GM18858 (cell line): Measurements from ENCODE around the gene EIF4G2.
"Not testable (repeated sequence)": the region's sequence is repeated elsewhere in the genome, so short reads cannot be mapped to it uniquely, and the experiment has no call there.

Experiments used
- ATAC-seq: cut with Tn5 transposase; IDR thresholded peaks from one replicate; pipeline ENCODE4 v1.9.1; 2021; ENCODE audit not compliant: unreplicated experiment

Gene EIF4G2

DNA sequence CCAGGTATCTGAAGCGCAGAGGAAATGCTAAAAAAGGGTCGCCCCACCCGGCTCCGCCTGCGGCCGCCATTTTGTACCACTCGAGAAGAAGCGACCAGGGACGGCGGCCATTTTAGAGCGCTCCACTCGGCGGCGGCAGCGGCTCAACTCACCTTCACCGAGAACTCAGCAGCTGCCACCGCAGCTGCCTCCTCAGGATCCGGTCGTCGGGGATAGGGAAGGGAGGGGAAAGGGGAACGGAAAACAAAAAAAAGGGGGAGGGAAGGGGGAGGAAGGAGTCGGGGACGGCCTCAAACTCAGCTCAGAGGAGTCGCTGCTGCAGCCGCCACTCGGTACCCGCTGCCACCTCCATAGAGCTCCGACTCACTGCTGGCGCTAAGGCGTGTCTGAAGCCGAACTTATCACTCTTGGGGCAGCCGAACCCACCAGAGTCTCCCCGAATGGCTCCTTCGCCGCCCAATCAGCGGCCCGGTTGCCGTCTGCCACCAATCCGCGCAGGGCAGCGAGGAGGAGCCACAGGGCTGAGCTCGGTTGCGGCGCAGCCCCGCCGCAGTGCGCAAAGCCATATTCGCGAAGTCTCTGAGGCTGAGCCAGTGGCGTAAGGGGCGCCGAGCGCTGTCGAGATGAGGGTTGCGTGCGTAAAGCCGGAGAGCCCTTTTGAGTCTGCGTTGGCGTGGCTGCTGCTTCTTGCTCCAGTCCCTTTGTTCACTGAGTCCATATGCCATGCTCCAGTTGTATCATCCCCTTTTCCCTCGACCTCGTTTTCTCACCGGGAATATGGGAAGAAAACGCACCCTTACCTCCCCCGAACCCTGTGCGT lies at the start of gene EIF4G2:
Gene EIF4G2 (minus strand): TSS at position 374 of the 820 bp plus-strand sequence.
- peak; percentile 82 for ATAC-seq

DNA sequence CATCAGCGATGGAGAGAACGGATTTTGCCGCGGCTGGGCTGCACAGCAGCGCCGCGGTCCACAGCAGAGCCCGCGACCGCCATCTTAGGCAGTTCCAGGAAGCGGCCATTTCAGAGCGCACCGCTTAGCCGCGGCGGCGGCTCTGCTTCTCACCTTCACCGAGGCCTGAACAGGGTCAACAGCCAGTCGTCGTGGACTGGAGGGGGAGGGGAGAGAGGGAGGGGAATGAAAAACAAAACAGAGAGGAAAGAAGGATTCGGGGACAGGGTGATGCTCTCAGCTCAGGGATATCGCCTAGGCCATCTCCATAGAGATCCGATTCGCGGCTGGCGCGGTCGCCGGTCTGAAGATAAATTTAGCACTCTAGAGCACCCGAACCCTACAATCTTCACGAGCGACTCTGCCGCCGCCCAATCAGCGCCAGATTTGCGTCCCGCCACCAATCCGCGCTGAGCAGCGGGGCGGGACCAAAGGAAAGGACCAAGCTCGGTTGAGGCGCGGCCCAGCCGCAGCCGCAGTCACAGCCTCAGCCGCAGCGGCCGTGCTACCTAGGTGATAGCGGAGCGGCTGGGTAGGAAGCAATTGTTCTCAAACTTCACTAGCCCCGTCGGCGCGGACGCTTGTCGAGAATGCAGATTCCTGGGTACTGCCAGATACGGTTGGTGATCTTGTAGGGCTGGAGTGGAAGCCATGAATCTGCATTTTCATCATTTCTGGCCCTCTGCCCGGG lies 49.1 kb upstream of the EIF4G2 start, which contains the start of gene ZBED5:
Gene ZBED5 (minus strand): TSS at position 345 of the 730 bp plus-strand sequence. CDS start 3,108 bp downstream, outside the sequence.
- ATAC-seq, result peak; percentile 85

DNA sequence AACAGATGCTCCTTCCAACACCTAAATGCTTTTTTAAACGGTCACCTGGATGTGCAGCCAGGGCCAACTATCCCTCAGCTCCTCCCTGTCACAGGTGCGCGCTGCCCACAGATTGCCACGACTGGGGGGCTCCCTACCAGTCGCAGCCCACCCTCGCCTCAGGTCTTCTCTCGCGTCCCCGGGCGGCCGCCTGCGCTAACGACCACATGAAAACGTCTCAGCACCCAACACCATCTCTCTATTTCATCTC lies 48.7 kb upstream of the EIF4G2 start:
- ATAC-seq, result no peak

DNA sequence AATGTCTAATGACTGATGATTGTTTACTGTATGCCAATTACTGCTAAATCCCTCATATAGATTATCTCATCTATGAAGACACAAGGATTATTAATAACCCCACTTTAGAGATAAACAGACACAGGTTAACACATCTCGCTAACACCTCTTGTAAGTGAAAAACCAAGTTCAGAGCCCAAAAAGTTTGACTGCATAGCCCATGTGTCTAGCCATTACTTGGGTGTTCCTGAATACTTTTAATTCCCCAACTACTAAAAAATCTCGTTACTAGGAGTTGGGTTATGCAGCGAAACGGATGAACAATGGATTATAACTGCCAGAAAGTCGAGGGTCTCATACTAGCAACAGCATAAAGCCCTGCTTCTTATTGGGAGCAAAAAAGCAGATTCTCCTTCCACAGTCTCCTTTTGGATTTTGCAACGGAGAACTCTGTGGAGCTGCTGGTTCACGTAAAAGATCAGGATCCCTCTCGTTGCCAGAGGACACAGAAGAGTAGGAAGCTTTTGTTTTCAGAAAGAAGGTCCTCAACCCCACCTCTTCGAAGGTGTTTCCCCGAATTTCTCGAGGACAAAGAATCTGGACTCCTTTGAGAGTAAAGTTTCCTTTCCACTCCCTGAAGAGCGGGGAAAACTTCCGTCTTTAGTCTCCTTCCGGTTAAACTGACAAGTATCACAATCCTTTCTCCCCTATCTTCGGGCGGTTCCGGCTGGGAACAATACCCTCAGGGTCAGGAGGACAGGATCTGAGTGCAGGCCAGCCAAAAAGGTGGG lies 48.1 kb upstream of the EIF4G2 start:
- no peak for ATAC-seq

DNA sequence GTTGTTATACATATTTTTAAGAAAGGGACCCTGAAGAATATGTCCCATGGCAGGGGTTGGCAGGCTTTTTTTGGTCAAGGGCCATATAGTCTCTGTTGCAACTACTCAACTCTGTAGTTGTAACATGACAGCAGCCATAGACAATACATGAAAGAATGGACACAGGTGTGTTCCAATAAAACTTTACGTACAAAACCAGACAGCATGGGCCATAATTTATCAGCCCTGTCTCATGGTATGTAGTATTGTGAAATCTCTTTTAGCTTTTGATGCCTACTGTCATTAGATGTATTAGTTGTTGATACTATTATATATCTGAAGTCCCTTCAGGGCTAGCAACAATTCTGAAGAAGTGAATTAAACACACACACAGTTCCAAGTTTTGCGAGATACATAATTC lies 46.6 kb upstream of the EIF4G2 start:
- no peak for ATAC-seq

DNA sequence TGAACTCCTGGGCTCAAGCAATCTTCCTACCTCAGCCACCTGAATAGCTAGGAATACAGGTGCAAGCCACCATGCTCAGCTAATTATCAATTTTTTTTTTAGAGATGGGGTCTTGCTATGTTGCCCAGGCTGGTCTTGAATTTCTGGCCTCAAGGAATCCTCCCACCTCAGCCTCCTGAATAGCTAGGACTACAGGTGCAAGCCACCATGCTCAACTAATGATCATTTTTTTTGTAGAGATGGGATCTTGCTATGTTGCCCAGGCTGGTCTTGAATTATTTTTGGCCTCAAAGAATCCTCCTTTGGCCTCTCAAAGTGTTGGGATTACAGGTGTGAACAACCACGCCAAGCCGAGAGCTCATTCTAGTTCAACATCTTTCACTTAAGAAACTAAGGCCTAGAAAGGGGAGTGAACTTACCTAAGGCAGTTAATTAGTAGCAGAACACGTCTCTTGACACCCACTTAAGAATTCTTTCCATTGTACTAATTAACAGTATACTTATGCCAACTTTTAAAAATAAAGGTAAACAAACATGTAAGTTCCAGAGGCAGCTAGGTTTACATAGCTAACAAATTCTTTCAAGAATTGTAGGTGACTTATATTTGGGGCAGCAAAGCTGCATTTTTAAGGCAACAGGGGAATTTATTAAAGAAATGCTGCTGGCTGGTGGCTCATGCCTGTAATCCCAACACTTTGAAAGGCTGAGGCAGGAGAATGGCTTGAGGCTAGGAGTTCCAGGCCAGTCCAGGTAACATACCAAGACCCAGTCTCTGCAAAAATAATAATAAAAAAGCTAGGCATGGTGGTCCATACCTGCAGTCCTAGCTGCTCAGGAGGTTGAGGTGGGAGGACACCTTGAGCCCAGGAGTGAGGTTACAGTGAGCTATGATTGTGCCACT lies 39.5 kb upstream of the EIF4G2 start:
- no peak for ATAC-seq

DNA sequence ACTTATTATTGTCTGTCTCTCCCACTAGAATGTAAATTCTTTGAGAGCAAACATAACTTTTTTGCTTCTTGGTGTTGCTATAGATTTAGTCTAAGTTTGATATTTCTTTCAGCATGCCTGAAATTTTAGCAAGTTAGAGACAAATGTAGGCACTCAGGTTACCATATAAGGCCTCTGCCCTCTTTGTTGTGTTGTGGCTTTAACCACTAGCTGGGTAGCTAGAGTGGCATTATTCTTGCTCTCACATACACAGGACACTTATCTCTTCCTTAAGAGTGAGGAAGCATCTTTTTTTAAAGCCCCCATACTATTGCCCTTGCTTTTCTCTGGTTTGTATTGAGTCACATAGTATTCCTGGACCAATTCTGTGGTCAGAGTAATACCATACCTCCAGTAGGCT lies 37.9 kb upstream of the EIF4G2 start:
- ATAC-seq, result no peak

DNA sequence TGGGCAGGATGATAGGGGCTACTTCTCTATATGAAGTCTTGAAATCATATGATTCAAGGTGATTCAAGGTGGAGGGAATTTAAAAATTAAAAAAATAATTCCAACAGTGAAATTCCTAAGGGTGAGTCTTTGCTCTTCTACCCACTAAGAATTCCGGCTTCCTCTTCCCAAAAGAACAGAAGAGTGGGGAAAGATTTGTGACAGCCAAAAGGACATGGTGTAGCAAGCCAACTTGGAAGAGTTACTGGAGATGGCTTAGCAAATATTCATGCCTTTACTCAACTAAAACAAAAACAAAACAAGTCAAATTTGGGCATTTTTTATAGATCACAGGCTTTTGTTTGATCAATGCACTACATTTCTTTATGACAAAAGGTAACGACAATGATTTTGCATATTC lies 36.9 kb upstream of the EIF4G2 start:
- ATAC-seq, result no peak

DNA sequence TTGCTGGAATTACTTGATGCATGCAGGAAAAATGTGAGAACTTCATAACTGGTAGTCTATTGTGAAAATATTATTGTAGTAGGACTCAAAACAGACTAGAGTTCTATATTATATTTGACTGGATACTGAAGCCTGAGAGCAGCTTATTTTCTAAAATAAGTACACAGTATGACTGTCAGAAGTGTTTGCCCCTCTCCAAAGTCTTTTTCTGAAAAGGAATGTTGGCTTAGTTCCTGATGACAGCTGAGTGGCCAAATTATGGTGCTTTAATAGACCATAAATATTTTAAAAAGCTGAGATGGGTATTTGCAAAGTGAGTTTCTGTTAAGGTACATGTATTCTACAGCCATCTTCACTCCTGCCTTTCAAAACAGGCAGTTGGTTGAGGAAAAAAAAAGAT lies 36.1 kb upstream of the EIF4G2 start:
- ATAC-seq, result no peak

DNA sequence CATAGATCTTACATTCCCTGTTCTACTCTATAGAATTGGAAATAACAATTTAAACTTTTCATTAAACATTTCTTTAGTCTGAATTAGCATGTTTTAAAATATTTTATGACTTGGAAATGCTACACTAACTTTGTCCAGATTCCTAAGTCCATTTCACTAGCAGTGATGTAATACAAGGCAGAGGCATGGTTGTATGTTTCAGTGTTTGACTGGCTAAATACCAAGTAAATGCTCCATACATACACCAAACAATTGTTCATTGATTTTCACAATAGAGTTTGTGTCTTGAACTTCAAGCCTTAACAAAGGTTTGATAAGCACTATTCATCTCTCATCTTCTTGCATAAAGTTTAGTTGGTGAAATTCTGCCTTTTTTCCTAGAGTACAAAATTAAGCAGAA lies 35.6 kb upstream of the EIF4G2 start:
- ATAC-seq, result no peak

DNA sequence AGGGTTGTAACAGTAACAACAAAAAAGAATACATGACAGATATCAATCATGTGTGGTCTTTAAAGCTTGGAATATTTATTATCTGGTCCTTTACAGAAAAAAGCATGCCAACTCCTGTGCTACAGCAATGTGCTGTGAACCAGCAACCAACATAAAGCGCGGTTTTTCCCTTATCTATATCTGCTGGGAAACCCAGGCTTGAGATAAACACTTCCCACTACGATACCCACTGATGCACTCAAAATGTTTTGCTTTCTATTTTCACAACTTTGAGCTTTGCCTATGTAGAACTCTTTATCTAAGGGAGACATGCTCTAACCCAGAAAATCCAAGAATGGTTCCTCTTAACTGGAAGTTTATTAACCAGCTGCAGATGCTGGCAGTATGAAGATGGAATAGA lies 30.2 kb upstream of the EIF4G2 start:
- ATAC-seq, result no peak

DNA sequence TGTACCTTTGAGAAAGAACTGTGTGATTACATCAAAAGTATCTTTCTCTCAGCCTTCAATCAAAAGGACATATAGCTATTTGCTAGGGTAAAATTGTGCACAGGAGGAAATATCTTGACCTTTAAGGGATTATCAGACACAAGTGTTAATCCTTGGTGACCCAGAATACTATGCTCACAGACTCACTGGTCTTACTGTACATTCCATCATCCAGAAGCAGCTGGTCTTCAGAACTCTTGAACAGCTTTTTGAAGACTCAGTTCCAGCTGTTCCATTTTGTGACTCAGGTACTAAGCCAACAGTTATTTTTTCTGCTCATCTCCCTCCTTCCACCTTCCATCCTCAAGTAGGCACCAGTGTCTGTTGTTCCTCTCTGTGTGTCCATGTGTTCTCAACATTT lies 29.4 kb upstream of the EIF4G2 start:
- no peak for ATAC-seq

DNA sequence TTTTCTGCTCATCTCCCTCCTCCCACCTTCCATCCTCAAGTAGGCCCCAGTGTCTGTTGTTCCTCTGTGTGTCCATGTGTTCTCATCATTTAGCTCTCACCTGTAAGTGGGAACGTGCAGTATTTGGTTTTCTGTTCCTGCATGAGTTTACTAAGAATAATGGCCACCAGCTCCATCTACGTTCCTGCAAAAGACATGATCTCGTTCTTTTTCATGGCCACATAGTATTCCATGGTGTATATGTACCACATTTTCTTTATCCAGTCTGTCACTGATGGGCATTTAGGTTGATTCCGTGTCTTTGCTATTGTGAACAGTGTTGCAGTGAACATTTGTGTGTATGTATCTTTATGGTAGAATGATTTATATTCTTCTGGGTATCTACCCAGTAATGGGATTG lies 28.2 kb upstream of the EIF4G2 start:
- not testable (repeated sequence) for ATAC-seq

DNA sequence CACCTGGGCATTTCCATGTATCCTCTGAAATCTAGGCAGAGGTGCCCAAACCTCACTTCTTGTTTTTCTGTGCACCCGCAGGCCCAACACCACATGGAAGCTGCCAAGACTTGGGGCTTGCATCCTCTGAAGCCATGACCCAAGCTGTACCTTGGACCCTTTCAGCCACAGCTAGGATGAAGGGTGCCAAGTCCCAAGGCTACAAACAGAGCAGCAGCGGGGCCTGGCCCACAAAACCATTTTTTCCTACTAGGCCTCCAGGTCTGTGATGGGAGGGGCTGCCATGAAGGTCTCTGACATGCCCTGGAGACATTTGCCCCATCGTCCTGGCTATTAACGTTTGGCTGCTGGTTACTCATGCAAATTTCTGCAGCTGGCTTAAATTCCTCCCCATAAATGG lies 20.4 kb upstream of the EIF4G2 start:
- ATAC-seq, result no peak

DNA sequence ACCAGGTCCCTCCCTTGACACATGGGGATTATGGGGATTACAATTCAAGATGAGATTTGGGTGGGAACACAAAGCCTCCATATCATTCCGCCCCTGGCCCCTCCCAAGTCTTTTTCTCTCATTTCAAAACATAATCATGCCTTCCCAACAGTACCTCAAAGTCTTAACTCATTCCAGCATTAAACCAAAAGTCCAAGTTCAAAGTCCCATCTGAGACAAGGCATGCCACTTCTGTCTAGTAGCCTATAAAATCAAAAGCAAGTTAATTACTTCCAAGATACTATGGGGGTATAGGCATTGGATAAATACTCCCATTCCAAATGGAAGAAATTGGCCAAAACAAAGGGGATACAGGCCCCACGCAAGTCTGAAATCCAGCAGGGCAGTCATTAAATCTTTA lies 19.7 kb upstream of the EIF4G2 start:
- no peak for ATAC-seq

DNA sequence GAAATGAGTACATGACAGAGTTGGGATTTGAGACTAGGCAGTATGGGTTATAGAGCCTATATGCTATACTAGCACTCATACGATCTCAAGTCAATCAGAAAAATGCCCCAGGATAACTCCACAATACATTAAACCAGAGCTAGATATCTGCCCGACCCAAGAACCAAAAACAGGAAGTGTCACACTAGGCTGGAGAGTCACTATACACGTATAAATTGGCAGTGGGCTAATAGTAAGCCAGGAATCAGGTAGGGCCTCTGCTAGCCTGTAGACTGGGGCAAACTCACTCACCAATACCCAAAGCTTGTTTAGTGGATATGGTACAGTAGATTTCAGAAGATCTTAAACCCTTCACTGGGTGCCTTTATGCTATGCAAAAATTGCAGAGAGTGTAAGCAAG lies 16.2 kb upstream of the EIF4G2 start:
- ATAC-seq, result peak; percentile 72

DNA sequence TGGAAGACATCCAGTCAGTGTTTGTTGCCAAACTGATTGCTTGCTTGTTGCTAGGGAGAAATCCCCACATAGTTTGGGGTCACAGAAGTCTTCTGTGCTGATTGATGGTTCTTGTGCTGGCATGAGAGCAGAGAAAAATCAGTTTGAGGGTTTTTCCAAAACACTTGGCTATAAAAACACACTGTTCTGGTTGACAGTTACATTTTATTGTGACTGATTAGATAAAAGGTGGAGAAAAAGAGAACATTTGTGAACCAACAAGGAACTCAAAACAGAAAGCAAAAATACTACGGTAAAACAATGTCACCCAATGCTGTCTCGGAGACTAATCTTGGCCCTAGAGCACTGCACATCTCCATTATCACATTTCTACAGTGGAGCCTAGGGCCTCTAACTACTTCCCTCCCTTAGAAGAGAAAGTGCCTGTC lies 14.4 kb upstream of the EIF4G2 start:
- no peak for ATAC-seq

DNA sequence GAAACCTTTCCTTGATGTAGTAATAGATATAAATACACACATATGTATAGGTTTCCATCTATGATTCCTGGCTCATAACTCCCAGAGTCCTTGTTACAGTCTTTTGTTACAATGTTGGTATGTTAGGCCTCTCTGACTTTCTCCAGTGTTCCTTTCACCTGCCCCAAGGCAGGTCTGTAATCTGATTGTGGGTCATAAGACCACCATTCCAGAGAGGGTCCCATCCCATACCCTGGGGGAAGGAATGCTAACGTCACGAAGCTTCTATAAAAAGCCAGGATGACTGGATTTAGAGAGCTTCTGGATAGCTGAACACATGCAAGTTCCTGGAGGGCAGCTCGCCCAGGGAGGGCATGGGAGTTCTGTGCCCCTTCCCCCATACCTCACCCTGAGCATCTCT lies 13.8 kb upstream of the EIF4G2 start:
- ATAC-seq, result not testable (repeated sequence)

DNA sequence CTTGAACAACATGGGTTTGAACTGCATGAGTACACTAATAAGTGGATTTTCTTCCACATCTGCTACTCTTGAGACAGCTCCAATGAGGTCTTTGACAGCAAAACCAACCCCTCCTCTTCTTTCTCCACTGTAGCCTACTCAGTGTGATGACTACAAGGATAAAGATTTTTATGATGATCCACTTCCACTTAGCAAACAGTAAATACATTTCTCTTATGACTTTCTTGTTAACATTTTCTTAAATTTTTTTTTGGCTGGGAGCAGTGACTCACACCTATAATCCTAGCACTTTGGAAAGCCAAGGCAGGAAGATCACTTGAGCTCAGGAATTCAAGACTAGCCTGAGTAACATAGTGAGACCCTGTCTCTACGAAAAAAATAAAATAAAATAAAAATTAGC lies 9.9 kb upstream of the EIF4G2 start:
- no peak for ATAC-seq

DNA sequence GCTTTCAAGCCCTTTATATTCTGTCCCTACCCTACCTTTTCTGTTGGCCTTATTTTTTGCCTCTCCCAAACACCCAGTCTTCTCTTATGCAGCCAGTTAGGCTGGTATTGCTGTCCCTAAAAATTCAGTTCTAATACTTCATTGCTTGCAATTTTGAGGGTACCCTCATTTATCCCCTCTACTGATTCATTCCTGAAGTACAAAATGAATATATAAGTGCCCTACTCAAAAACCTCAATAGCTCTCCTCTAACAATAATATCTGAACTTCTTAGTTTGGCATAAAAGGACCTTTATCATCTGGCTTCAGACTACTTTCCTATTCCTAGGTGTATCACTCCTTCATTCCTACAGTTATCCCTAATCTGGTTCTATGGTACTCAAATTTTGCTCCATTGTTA lies 5.2 kb upstream of the EIF4G2 start:
- no peak for ATAC-seq
